Renal pelvis (tissue), 4 donors: ENCODE measurements around the gene USF3. TPM values are rescaled to one million over a fixed set of nuclear protein-coding genes. Genes with fewer than 3 reads are reported as not detected.

ENCODE experiments used
- DNase-seq: peaks from one replicate; pipeline ENCODE4 v3.0.0-alpha.2; 2013
- polyA plus RNA-seq, 3 donors: library from polyadenylated mRNA; unstranded; fragments of 120-200 nt; gene quantifications; one replicate each; pipeline ENCODE4 v1.2.1, GENCODE V29; 2013; ENCODE audit not compliant: insufficient read length in 3 of 3

Gene USF3
- polyA plus RNA-seq, 3 donors = 15.8 to 22.0 (median 20.3) TPM

GRCh38 chr3:113717308-113717707 is 20.9 kb upstream of the USF3 start:
- DNase-seq = no peak

- DNase-seq = no peak
These were observed 18.3 kb upstream of the USF3 start for GRCh38 chr3:113714702-113715101.

GRCh38 chr3:113712129-113712528 is 15.7 kb upstream of the USF3 start:
- DNase-seq = no peak

- DNase-seq = no peak
These were observed 11.4 kb upstream of the USF3 start for GRCh38 chr3:113707835-113708234.

- DNase-seq = no peak
These were observed 2.5 kb upstream of the USF3 start for GRCh38 chr3:113698956-113699355.

- DNase-seq = no peak
These were observed 1.8 kb upstream of the USF3 start for GRCh38 chr3:113698213-113698742.

GRCh38 chr3:113697500-113698090 is 1.2 kb upstream of the USF3 start:
- DNase-seq = no peak

GRCh38 chr3:113696658-113697499 is 437 bp upstream of the USF3 start:
- DNase-seq = peak; percentile 99

GRCh38 chr3:113695431-113695785 is 1.0 kb downstream of the USF3 start:
- DNase-seq = peak; percentile 33

- DNase-seq = no peak
These were observed 6.0 kb downstream of the USF3 start for GRCh38 chr3:113690482-113690881.

GRCh38 chr3:113685956-113686721 is 10.3 kb downstream of the USF3 start:
- no peak for DNase-seq

GRCh38 chr3:113685124-113685523 is 11.3 kb downstream of the USF3 start:
- no peak for DNase-seq

- no peak for DNase-seq
These were observed 12.1 kb downstream of the USF3 start for GRCh38 chr3:113684271-113684819.

- DNase-seq = no peak
These were observed 17.7 kb downstream of the USF3 start for GRCh38 chr3:113678773-113679172.

GRCh38 chr3:113677737-113678136 is 18.7 kb downstream of the USF3 start:
- no peak for DNase-seq

- DNase-seq = no peak
These were observed 20.2 kb downstream of the USF3 start for GRCh38 chr3:113676261-113676660.

- no peak for DNase-seq
These were observed 22.8 kb downstream of the USF3 start for GRCh38 chr3:113673593-113673992.

GRCh38 chr3:113668015-113668414 is 28.4 kb downstream of the USF3 start:
- DNase-seq = peak; percentile 78

- DNase-seq = no peak
These were observed 31.8 kb downstream of the USF3 start for GRCh38 chr3:113664523-113665094.

GRCh38 chr3:113663761-113664160 is 32.7 kb downstream of the USF3 start:
- no peak for DNase-seq

- DNase-seq = no peak
These were observed 33.1 kb downstream of the USF3 start for GRCh38 chr3:113663324-113663750.

- DNase-seq = no peak
These were observed 33.6 kb downstream of the USF3 start for GRCh38 chr3:113662824-113663223.
